GM19023 (cell line): ENCODE results near the gene KCNH2.
"Not testable (repeated sequence)": the region's sequence is repeated elsewhere in the genome, so short reads cannot be mapped to it uniquely, and the experiment has no call there.

Experiments used
- ATAC-seq: cut with Tn5 transposase; IDR thresholded peaks from one replicate; pipeline ENCODE4 v1.9.1; 2021; ENCODE audit warnings: mild to moderate bottlenecking, moderate library complexity; ENCODE audit not compliant: unreplicated experiment

Gene KCNH2

DNA sequence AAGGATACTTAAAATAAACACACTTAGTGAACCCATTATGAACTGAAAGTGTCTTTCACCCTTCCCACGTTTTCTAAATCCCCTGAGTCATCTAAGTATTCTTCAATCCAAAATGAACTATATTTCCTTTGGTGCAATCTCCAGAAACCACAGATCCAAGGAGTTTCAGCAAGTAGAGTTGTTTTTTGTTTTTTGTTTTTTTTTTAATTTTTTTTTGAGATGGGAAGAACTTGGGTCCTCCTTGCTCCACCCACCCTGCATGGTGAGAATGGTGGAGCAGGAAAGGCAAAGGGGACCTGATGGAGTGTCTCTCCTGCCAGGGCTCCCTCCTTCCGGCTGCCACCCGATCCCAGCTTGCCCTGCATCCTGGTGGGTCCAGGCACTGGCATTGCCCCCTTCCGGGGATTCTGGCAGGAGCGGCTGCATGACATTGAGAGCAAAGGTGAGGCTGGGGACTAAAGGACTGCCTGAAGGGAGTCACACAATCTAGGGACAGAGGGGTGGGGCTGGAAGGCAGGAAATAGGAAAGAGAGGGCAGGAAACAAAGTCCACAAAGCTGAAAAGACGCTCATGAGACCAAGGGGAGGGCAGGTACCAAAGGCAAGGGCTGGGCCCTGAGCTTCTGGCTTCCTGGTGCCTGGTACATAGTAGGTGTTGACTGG is 34.0 kb upstream of the KCNH2 start:
- no peak for ATAC-seq

DNA sequence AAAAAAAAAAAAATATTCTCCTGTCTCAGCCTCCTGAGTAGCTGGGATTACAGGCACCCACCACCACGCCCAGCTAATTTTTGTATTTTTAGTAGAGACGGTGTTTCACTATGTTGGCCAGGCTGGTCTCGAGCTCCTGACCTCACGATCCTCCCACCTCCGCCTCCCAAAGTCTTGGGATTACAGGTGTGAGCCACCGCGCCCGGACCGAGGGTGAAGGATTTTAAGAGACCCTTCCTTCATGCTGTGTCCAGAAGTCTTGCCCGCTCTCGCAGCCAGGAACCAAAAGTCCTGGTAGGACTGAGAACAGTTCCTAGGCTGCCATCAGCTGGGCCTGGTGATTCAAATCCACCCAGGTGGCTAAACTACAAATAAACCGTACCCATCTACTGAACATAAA is 33.5 kb upstream of the KCNH2 start:
- not testable (repeated sequence) for ATAC-seq

DNA sequence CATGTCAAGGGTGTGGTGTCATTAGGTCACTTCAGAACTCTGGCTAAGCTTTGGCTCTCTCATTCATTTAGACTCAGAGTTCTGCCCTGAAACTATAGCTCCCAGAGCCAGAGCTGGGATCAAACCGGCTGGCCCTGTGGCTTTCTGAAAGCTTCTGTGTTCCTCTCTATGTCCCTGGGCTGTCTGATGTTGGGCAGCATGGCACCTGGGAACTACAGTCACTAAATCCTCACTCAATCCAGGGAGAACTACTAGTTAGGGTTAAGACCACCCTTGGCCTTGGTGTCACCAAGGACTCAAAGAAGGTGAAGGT is 32.9 kb upstream of the KCNH2 start:
- ATAC-seq, result no peak

DNA sequence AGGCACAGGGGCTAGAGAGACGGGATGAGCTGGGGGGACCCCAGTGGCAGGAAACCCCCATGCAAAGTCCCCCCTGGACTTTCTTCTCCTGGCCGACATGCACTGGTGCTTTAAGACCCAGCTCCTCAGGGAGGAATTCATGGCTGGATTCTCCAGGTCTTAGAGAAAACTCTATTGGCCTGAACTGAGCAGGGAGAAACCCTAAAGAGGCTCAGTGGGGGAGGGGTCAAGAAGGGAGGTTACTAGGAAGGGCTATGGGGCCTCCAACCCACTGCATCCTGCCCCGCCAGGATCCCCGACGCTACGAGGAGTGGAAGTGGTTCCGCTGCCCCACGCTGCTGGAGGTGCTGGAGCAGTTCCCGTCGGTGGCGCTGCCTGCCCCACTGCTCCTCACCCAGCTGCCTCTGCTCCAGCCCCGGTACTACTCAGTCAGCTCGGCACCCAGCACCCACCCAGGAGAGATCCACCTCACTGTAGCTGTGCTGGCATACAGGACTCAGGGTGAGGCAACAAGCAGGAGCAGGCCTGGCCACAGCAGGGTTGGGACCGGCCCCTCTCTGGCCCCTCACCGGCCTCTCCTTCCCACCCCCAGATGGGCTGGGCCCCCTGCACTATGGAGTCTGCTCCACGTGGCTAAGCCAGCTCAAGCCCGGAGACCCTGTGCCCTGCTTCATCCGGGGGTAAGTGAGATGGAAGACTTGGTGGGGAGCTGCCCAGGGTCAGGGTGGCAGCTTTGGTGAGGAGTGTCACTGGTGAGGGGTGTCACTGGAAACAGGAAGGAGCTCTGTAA is 32.4 kb upstream of the KCNH2 start:
- ATAC-seq, result no peak

DNA sequence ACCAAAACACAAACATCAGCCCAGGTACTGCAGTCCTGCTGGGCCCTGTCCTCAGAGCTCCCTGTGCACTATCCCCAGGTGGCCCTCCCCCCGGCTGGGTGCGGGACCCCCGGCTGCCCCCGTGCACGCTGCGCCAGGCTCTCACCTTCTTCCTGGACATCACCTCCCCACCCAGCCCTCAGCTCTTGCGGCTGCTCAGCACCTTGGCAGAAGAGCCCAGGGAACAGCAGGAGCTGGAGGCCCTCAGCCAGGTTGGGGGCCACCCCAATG is 31.9 kb upstream of the KCNH2 start:
- ATAC-seq, result no peak

DNA sequence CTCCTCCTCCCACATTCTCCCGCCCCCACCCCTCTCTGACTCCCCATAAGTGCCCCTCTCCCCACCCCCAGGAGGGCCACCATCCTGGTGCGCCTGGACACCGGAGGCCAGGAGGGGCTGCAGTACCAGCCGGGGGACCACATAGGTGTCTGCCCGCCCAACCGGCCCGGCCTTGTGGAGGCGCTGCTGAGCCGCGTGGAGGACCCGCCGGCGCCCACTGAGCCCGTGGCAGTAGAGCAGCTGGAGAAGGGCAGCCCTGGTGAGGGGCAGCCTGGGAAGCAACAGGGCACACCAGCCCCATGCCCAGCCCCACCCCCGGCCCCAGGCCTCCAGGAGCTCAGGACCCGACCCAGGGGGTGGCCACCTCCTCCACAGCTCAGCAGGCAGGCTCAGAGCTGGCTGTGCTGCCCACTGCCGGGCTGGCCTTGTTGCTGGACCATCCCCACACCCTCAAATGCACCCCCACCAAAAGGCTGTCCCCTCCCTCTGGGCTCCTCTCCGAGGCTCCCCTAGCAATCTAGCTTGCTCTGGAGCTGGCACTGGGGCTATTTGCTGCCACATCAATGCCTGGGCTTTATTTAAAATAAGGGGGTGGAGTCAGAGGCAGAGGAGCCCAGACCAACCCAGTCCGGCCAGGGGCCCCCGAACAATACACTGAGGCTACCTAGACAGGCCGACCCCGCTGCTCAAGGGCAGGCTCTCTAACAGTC is 31.4 kb upstream of the KCNH2 start:
- ATAC-seq, result no peak

DNA sequence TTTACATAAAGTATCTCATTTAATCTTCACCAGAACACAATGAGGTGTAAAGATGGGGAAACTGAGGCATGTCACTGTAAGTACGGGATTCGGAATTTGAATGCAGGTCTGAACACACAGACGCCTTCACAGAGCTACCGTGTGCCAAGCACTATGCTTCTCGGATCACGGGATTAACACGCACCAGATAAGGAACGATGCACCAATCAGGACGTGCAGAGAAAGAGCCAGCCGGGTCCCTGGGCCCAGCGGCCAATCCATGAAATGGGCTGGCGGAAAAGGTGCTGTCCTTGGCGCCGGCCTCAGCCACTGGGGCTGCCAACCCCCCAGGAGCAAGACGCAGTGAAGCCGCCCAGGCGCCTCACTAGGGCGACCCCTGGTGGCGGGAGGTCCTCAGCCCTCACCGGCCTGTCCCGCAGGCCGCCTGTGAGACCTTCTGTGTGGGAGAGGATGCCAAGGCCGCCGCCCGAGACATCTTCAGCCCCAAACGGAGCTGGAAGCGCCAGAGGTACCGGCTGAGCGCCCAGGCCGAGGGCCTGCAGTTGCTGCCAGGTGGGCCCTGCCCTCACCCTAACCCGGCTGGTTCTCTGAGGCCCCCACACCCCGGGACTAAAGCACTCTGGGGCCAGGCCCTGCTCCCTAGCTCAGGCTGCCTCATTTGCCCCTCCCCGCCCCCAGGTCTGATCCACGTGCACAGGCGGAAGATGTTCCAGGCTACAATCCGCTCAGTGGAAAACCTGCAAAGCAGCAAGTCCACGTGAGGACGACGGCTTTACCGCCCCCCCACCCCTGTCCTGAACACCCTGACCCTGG is 30.6 kb upstream of the KCNH2 start:
- peak; percentile 67 for ATAC-seq

DNA sequence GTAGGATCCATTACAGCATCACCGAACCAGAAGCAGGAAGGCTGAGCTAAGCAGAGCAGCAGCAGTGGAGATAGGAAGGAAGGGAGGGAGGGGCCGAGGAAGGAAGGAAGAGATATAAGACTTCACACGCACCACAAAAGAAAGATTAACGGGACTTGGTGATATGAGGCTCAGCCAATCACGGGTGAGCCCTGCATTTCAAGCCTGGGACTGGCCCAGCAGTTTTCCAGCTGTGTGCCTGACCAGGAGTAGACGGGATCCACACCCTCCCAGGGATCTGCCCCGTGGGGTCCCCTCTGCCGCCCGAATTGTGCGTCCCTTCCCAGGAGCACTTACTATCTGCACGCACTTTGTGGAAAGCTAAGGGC is 30.0 kb upstream of the KCNH2 start:
- ATAC-seq, result no peak

DNA sequence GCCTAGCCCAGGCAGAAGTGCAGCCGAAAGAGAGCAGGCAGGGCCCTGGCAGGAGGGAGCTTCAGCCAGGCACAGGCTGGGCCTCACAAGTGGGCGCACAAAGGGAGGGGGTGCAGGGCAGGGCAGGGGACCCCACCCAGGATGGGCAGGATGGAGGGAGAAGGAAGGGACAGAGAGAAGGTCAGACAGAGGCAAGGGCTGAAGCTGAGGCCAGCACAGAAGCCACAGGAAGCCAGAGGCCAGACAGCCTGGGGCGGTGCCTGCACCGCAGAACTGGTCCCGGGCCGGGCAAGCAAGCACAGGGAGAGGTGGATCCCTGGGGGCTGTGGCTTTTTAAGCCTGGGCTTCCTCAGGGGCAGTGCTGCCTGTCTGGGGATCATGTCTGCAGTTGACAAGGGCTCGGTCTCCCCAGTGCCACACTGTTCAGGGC is 29.4 kb upstream of the KCNH2 start:
- ATAC-seq, result no peak

DNA sequence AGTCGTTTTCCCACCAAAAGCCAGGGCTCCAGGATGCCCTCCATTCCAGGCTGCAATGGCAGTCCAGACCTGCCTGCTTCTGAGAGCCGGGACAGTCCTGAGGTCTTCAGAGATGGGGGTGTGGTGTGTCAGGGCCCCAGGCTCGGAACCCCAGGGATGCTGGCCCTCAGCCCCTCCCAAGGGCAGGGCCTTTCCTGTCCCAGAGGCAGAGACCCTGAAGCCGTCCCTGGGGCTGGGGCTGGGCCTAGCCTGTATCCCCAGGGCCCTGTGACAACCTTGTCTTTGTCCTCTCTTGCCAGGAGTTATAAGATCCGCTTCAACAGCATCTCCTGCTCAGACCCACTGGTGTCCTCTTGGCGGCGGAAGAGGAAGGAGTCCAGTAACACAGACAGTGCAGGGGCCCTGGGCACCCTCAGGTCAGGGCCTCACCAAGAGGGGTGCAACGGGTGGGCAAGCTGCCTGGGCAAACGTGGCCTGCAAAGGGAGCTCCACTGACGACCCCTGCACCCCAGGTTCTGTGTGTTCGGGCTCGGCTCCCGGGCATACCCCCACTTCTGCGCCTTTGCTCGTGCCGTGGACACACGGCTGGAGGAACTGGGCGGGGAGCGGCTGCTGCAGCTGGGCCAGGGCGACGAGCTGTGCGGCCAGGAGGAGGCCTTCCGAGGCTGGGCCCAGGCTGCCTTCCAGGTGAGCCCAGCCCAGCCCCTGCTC is 28.6 kb upstream of the KCNH2 start:
- ATAC-seq, result no peak

DNA sequence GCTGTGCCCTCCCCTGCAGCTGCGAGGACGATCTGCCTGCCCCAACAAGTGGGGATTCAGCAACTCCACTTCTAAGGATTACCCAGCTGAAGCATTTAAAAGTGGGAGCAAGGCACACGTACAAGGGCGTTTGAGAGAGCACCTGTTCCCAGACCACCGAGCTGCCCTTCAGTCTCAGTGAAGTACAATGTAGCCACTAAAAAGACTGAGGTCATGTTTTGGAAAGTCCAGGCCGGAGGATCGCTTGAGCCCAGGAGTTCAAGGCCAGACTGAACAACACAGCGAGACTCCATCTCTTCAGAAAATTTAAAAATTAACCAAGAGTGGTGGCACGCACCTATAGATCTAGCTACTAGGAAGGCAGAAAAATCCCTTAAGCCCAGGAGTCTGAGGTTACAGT is 27.4 kb upstream of the KCNH2 start:
- no peak for ATAC-seq

DNA sequence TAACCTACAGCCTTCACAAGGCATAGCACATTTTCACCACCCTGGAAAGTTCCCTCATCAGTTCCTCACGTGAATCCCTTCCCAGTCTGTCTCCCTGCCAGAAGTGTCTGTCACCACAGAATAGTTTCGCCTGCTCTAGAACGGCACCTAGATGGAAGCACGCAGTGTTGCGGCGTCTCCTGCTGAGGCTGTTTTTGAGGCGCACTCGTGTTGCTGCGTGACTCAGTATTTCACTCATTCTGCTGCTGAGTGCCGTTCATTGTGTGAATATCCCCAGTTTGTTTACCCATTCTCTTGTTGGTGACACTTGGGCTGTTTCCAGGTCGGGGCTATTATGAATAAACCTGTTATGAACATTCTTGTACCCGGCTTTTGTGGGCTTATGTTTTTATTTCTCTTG is 25.5 kb upstream of the KCNH2 start:
- ATAC-seq, result no peak

DNA sequence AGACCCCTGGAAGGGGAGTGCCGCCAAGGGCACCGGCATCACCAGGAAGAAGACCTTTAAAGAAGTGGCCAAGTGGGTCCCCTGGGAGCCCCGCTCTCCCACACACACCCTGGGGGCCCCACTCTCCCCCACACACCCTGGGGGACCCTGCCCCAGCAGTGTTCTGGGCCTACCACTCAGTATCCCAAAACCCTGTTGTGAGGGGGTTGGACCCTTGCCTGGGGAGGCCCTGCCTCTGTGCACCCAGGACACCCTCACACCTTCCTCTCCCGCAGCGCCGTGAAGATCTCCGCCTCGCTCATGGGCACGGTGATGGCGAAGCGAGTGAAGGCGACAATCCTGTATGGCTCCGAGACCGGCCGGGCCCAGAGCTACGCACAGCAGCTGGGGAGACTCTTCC is 23.4 kb upstream of the KCNH2 start:
- no peak for ATAC-seq

DNA sequence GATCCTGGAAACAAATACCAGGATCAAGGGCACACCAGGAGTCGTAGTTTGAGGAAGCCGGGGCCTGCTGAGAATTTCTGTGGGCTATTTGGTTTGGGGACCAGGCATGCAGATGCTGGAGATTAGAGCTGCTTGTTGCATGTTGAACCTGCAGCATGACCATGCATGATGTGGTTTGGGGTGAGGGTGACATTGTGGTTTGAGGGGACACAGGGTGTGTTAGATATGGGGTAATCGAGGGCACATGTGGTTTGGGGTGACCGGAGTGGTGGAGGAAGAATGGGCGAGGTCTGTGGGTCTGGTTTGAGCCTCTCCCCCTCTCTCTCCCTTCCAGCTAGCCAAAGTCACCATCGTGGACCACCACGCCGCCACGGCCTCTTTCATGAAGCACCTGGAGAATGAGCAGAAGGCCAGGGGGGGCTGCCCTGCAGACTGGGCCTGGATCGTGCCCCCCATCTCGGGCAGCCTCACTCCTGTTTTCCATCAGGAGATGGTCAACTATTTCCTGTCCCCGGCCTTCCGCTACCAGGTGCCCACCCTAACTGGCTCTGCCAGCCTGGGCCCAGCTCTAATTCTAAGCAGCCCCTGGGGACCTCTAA is 22.9 kb upstream of the KCNH2 start:
- no peak for ATAC-seq

DNA sequence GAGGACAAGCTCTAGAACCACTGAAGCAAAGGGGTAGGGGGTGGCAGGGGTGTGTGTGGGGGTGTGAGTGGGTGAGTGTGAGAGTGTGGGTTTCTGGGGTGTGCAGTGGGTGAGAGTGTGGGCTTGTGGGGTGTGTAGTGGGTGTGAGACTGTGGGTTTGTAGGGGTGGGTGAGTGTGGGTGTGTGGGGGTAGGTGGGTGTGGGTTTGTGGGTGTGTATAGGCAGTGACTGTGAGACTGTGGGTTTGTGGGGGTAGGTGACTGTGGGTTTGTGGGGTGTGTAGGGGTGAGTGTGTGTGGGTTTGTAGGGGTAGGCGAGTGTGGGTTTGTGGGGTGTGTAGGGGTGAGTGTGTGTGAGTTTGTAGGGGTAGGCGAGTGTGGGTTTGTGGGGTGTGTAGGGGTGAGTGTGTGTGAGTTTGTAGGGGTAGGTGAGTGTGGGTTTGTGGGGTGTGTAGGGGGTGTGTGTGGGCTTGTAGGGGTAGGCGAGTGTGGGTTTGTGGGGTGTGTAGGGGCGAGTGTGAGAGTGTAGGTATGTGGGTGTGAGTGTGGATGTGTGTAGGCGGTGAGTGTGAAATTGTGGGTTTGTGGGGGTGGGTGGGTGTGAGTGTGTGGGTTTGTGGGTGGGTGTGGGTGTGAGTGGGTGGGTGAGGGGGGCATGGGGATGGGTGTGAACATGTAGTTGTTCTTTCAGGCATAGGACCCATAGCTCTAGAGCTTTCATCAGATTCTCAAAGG is 21.5 kb upstream of the KCNH2 start:
- ATAC-seq, result no peak

DNA sequence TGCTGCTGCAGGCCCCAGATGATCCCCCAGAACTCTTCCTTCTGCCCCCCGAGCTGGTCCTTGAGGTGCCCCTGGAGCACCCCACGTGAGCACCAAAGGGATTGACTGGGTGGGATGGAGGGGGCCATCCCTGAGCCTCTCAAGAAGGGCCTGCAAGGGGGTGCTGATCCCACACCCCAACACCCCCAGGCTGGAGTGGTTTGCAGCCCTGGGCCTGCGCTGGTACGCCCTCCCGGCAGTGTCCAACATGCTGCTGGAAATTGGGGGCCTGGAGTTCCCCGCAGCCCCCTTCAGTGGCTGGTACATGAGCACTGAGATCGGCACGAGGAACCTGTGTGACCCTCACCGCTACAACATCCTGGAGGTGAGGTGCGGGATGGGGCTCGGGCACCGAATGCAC is 20.9 kb upstream of the KCNH2 start:
- no peak for ATAC-seq

DNA sequence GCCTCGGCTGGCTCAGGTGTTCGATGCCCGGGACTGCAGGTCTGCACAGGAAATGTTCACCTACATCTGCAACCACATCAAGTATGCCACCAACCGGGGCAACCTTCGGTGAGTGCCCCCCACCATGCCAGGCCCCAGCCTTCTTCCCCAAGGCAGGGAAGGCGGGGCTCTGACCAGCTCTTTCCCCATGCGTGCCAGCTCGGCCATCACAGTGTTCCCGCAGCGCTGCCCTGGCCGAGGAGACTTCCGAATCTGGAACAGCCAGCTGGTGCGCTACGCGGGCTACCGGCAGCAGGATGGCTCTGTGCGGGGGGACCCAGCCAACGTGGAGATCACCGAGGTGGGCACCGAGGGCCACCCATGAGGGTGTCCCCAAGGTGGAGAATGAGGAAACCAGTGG is 20.2 kb upstream of the KCNH2 start:
- ATAC-seq, result no peak

DNA sequence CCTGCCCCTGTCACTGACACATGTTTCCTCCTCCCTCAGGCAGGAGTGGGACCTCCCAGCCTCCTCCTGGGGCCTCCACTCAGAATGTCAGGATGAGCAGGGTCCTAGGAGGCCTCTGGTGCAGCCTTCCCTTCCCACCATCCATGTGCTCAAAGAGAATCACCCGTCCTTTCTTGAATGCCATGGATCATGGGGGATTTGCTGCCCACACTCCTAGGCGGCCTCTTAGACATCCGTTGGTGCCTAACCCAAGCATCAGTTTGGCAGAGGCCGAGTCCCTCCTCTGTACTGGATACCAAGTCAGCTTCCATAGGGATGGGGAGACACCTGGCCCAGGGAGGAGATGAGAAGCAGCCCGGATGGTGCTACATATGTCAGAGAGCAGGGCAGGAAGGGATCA is 19.7 kb upstream of the KCNH2 start:
- ATAC-seq, result no peak

DNA sequence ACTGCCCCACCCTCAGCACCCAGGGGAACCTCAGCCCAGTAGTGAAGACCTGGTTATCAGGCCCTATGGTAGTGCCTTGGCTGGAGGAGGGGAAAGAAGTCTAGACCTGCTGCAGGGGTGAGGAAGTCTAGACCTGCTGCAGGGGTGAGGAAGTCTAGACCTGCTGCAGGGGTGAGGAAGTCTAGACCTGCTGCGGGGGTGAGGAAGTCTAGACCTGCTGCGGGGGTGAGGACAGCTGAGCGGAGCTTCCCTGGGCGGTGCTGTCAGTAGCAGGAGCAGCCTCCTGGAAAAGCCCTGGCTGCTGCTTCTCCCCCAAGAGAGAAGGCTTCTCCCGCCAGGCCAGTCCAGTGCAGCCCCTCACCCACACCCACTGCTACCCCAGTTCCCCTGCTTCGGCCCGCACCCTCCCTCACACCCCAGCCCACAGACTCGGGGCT is 19.0 kb upstream of the KCNH2 start:
- ATAC-seq, result no peak
